HTERT RPE-1 (cell line): ENCODE measurements around the gene ISCA1.
"Not testable (repeated sequence)": the region's sequence is repeated elsewhere in the genome, so short reads cannot be mapped to it uniquely, and the experiment has no call there.

Source experiments
- in situ Hi-C: fragments of 300-500 bp; cut with MboI; formaldehyde crosslinking; loops from 4 replicates; pipeline ENCODE4 v1.14.3; 2020; ENCODE audit warnings: low sequenced_read_pairs

The ISCA1 gene

GRCh38 chr9:86282077-86282978 lies at the start of gene ISCA1:
Gene ISCA1 (minus strand): TSS chr9:86282538. CDS start chr9:86282458, 80 bp downstream.
- in situ Hi-C loops = no loop called here

- in situ Hi-C loops = no loop called here
Observed at GRCh38 chr9:86330186-86330585, 47.8 kb upstream of the ISCA1 start.

- in situ Hi-C loops = no loop called here
Observed at GRCh38 chr9:86329649-86330048, 47.3 kb upstream of the ISCA1 start.

- in situ Hi-C loops = no loop called here
Observed at GRCh38 chr9:86328156-86328555, 45.8 kb upstream of the ISCA1 start.

GRCh38 chr9:86326536-86326935 lies 44.2 kb upstream of the ISCA1 start:
- in situ Hi-C loops = no loop called here

- in situ Hi-C loops = no loop called here
Observed at GRCh38 chr9:86324901-86325300, 42.6 kb upstream of the ISCA1 start.

GRCh38 chr9:86324308-86324707 lies 42.0 kb upstream of the ISCA1 start:
- in situ Hi-C loops = no loop called here

- in situ Hi-C loops = no loop called here
Observed at GRCh38 chr9:86322973-86323644, 40.8 kb upstream of the ISCA1 start.

GRCh38 chr9:86321373-86321772 lies 39.0 kb upstream of the ISCA1 start:
- in situ Hi-C loops = no loop called here

- in situ Hi-C loops = no loop called here
Observed at GRCh38 chr9:86318187-86318586, 35.8 kb upstream of the ISCA1 start.

GRCh38 chr9:86315078-86315477 lies 32.7 kb upstream of the ISCA1 start:
- in situ Hi-C loops = no loop called here

- in situ Hi-C loops = not testable (repeated sequence)
Observed at GRCh38 chr9:86312959-86313358, 30.6 kb upstream of the ISCA1 start.

GRCh38 chr9:86308687-86309086 lies 26.3 kb upstream of the ISCA1 start:
- in situ Hi-C loops = no loop called here

- in situ Hi-C loops = no loop called here
Observed at GRCh38 chr9:86304236-86304730, 21.9 kb upstream of the ISCA1 start.

GRCh38 chr9:86303316-86303975 lies 21.1 kb upstream of the ISCA1 start:
- in situ Hi-C loops = no loop called here

GRCh38 chr9:86301686-86302085 lies 19.3 kb upstream of the ISCA1 start:
- in situ Hi-C loops = no loop called here

GRCh38 chr9:86300701-86301100 lies 18.4 kb upstream of the ISCA1 start:
- in situ Hi-C loops = no loop called here

- in situ Hi-C loops = no loop called here
Observed at GRCh38 chr9:86298873-86299272, 16.5 kb upstream of the ISCA1 start.

GRCh38 chr9:86290341-86290740 lies 8.0 kb upstream of the ISCA1 start:
- in situ Hi-C loops = not testable (repeated sequence)

- in situ Hi-C loops = no loop called here
Observed at GRCh38 chr9:86288499-86289198, 6.3 kb upstream of the ISCA1 start.

GRCh38 chr9:86287013-86287412 lies 4.7 kb upstream of the ISCA1 start:
- in situ Hi-C loops = no loop called here
